GM12865 (cell line): ENCODE measurements around the gene CAPN2.

Experiments
- DNase-seq: peaks from one replicate; pipeline ENCODE4 v3.0.0; 2010; ENCODE audit warnings: low read depth
- H3K4me3 ChIP-seq: 2 replicates; pipeline ENCODE4 v1.5.1; 2011; ENCODE audit warnings: mild to moderate bottlenecking, low read depth, low read length, control low read depth
- CTCF ChIP-seq: IDR thresholded peaks from 2 replicates; pipeline ENCODE4 v1.5.1; 2011; ENCODE audit warnings: low read length, control low read depth, low read depth, inconsistent platforms; ENCODE audit not compliant: insufficient read depth; ENCODE audit errors: missing control alignments

The CAPN2 gene

DNA sequence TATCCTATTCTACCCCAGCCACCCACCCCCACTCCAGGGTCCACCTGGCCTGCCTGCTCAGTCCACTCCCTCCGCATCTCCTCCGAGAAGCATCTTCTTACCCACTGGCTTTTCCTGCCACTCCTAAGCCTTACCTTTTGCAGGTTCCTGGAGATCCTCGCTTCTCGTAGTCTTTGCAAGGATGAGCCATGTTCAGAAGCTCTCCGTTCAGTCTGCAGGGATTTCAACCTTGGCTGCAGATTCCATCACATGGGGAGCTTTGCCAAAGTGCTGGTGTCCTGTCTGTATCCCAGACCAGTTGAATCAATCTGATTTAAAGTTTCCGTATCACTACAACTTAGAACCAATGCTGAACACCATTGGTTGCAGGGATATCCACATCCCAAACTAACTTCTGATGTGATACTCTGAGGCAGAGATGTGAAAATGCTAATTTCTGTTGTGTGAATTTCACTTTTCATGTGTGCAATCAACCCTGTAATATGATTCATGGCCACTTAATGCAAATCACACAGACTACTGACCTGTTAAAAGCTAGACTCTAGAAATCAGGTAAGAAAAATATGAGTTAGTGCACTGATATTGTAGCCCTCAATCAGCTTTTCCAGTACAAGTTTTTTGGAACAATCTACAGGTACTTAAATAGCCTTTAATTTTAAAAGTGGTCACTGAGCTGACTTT, 61.9 kb downstream of the CAPN2 start:
- no peak overlapping the region for H3K4me3 ChIP-seq
- no peak for TF ChIP-seq CTCF
- peak; percentile 7 for DNase-seq

DNA sequence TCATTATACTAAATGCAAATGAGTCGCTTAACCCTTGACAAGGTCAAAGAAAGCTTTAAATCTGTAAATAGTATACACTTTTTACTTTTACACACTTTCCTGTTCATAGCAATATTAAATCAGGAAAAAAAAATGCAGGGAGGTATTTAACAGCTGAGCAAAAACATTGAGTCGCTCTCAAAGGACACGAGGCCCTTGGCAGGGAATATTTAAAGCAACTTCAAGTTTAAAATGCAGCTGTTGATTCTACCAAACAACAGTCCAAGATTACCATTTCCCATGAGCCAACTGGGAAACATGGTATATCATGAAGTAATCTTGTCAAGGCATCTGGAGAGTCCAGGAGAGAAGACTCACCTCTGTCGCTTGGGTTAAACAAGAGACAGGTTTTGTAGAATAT, 62.7 kb downstream of the CAPN2 start:
- no peak for DNase-seq
- TF ChIP-seq CTCF: no peak
- no peak overlapping the region for H3K4me3 ChIP-seq

DNA sequence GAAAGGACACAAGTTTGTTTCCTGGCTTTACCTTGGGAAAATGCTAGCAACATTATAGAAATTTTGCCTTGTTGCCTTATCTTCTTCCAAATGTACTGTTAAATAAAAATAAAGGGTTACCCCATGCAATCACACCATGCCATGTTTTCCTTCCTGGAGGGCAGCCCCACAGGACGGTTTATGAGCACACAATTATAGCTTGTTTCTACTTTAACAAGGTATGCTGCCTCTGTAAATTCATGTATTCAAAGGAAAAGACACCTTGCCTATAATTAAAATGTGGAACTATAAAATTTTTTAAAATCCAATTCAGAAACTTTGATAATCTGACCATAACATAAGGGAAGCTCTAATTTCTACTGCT, 63.4 kb downstream of the CAPN2 start:
- no peak for TF ChIP-seq CTCF
- H3K4me3 ChIP-seq: no peak overlapping the region
- no peak for DNase-seq

GRCh38 chr1:223776075-223776814, 63.9 kb downstream of the CAPN2 start:
- no peak for TF ChIP-seq CTCF
- DNase-seq: peak; percentile 44

DNA sequence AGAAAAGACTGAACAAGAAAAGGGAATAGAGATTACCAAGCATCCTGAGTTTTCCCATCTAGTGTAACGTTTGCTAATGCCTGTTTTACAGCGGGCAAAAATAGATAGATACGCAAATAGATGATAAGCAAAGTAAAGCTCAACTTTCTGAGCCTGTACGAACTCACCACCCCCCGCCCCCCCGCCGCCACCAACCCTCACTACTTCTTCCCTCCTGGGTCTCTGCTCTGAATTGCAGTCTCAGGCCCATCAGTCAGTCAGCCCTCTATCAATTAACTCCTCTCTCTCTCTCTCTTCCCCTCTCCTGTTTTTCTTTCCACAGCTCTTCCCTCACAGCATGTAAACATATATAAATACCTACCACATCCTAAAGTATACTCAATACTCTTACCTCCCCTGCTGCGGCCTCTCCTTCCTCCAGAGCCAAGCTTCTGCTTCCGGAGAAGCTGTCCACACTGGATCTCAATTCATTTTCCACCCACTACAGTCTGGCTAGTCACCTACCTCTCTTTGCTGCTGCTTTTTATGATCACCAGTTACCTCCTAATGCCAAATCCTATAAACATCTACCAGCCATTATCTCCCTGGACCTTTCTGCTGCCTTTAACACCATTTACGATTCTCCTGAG, 64.6 kb downstream of the CAPN2 start:
- no peak overlapping the region for H3K4me3 ChIP-seq
- no peak for DNase-seq
- TF ChIP-seq CTCF: no peak

More at GRCh38 chr1:223776075-223776814, 63.9 kb downstream of the CAPN2 start:
- H3K4me3 ChIP-seq: no peak overlapping the region

- DNase-seq: no peak
- TF ChIP-seq CTCF: no peak
- no peak overlapping the region for H3K4me3 ChIP-seq
Observed at GRCh38 chr1:223780318-223780717, 68.0 kb downstream of the CAPN2 start.

DNA sequence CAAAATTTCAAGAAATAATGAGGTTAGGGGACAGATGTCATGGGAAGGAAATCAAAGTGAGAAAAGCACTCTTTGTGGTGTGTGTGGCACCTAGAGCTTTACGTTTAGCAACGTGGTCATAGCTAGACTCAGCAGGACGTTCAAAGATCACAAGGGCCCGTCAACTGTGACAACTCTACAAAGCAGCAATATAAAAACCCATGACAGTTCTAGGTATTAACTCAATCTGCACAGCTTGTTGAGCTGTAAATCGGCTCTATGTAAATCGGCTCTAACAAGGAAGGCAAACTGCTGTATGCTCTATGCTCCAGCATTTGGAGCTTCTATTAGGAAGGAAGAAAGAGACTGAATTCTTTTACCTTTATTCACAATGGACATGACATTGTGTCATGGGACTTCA, 68.6 kb downstream of the CAPN2 start:
- no peak overlapping the region for H3K4me3 ChIP-seq
- no peak for TF ChIP-seq CTCF
- peak; percentile 15 for DNase-seq
